ENCODE results near the gene NDUFA7. TPM values are rescaled to one million over a fixed set of nuclear protein-coding genes. Genes with fewer than 3 reads are reported as not detected.

Gene NDUFA7
- total and polyA plus RNA-seq, 2 of the 13 experiments (the other 11 are each of a cell fraction or from before 2014, with no cell fraction given): 64.5 to 71.5 TPM

GRCh38 chr19:8321986-8322637, 937 bp upstream of the NDUFA7 start:
- peaks cover 0 to 17% of the 10 kb centered on the region in 2 experiments; a peak in 3 of 5 replicates for H3K36me3 ChIP-seq (replicated peaks in 1 of 2; ENCODE audit: control insufficient read depth in 1 of 2, insufficient read depth in 2 of 2, low read length in 2 of 2)
- CTCF ChIA-PET (ENCODE audit: low intra/inter-chr PET ratio, low total read pairs): no interaction called here
- in situ Hi-C loops (cut with HindIII; ENCODE audit: extremely low pct_ligation_motif_present, low pct_unique_long_range_greater_than_20kb) (no loop called here), intact Hi-C loops (cut with micrococcal nuclease; ENCODE audit: unreplicated experiment) (no loop called here)
- peaks cover 19% of the 10 kb centered on the region for H4K20me1 ChIP-seq (ENCODE audit: insufficient read depth, low read length)
- H3K9ac ChIP-seq (ENCODE audit: insufficient read depth, low read depth, low read length): peak overlapping the region; percentile 99
- H3K4me1 ChIP-seq (ENCODE audit: insufficient read depth, low read length): peaks cover 36% of the 10 kb centered on the region
- BruUV-seq (replicated peaks): no TSS peak
- H2AFZ ChIP-seq (ENCODE audit: low read length): no peak overlapping the region
- no peak for FAIRE-seq
- H3K27ac ChIP-seq (ENCODE audit: extremely low read length, insufficient read depth, low read length): peak overlapping the region; percentile 88
- POLR2A ChIA-PET: interaction anchor here (0.7 to 6.5 kb wide), 20 partner anchors 8 to 192 kb away, joined by 3 to 39 read pairs (median 5); partner anchors contain the start of genes CD320, MARCHF2, RAB11B and ZNF414
- DNase-seq (ENCODE audit: low spot score): no peak
- peaks cover 34% of the 10 kb centered on the region for H3K79me2 ChIP-seq (ENCODE audit: insufficient read depth, low read length)
- peak overlapping the region; percentile 69 to 97 (median 82) for H3K4me3 ChIP-seq (replicated peaks in 1 of 3; ENCODE audit: insufficient read depth in 1 of 3, low read depth in 2 of 3, low read length in 3 of 3)
- 4% methylated on average over 29 of the region's 30 CpGs for WGBS (ENCODE audit: low lambda C conversion rate)
- no peaks in the 10 kb centered on the region for H3K9me3 ChIP-seq (ENCODE audit: low read length)
- peak overlapping the region; percentile 78 for H3K4me2 ChIP-seq (ENCODE audit: low read depth, low read length)
- ATAC-seq: no peak
- peaks cover 0 to 4% of the 10 kb centered on the region in 2 experiments; a peak in 2 of 5 replicates for H3K27me3 ChIP-seq (ENCODE audit: control insufficient read depth in 1 of 2, insufficient read depth in 2 of 2, low read length in 2 of 2)
- TF ChIP-seq NCOA2 (CRISPR knock-in tag; IDR thresholded peaks at IDR 0.05) (no peak), TARDBP (CRISPR knock-in tag; IDR thresholded peaks at IDR 0.05) (no peak), ZNF549 (CRISPR knock-in tag; IDR thresholded peaks at IDR 0.05) (no peak), ZNF788 (CRISPR knock-in tag; IDR thresholded peaks at IDR 0.05; ENCODE audit: borderline replicate concordance) (0 out of 2 replicates have a peak, but pooled peaks have one; percentile 8), MTA1 (CRISPR knock-in tag; IDR thresholded peaks at IDR 0.05; ENCODE audit: borderline replicate concordance) (no peak), RBFOX2 (IDR thresholded peaks at IDR 0.05; ENCODE audit: low read depth, low read length) (peak; percentile 37), SIN3B (IDR thresholded peaks at IDR 0.05; ENCODE audit: low read length) (no peak), REL (CRISPR knock-in tag; conservative IDR thresholded peaks at IDR 0.05) (0 out of 2 replicates have a peak, but pooled peaks have one; percentile 12), ZNF530 (CRISPR knock-in tag; IDR thresholded peaks at IDR 0.05; ENCODE audit: low read depth) (no peak), ELF4 (CRISPR knock-in tag; IDR thresholded peaks at IDR 0.05; ENCODE audit: borderline replicate concordance) (0 out of 2 replicates have a peak, but pooled peaks have one; percentile 42), POLR2A (IDR thresholded peaks at IDR 0.05; ENCODE audit: insufficient read depth in 1 of 2, low read depth in 2 of 2, low read length in 2 of 2) (0 out of 4 replicates have a peak, but pooled peaks of 1 of the 2 experiments have one; percentile 3), NFRKB (IDR thresholded peaks at IDR 0.05) (no peak), SCMH1 (CRISPR knock-in tag; IDR thresholded peaks at IDR 0.05; ENCODE audit: borderline replicate concordance) (no peak), CREBL2 (CRISPR knock-in tag; IDR thresholded peaks at IDR 0.05; ENCODE audit: borderline replicate concordance) (no peak), TRAFD1 (CRISPR knock-in tag; IDR thresholded peaks at IDR 0.05; ENCODE audit: borderline replicate concordance) (no peak), HHEX (CRISPR knock-in tag; IDR thresholded peaks at IDR 0.05) (no peak), RBM22 (optimal IDR thresholded peaks at IDR 0.05; ENCODE audit: low read length) (no peak), IKZF5 (CRISPR knock-in tag; IDR thresholded peaks at IDR 0.05) (no peak), CHCHD3 (CRISPR knock-in tag; IDR thresholded peaks at IDR 0.05) (no peak), ZNF577 (CRISPR knock-in tag; IDR thresholded peaks at IDR 0.05; ENCODE audit: borderline replicate concordance, low read depth) (no peak), CHD2 (IDR thresholded peaks at IDR 0.05; ENCODE audit: low read depth, low read length) (no peak), TP53 (CRISPR knock-in tag; conservative IDR thresholded peaks at IDR 0.05) (no peak), ZNF260 (CRISPR knock-in tag; IDR thresholded peaks at IDR 0.05; ENCODE audit: borderline replicate concordance, low read depth) (no peak)

Measured in HepG2 (cell line).